Endodermal cell (in vitro differentiated cells): Measurements from ENCODE around the gene IFNA14. TPM values are rescaled to one million over a fixed set of nuclear protein-coding genes. Genes with fewer than 3 reads are reported as not detected.

Experiments used
- DNase-seq: peaks from one replicate; pipeline ENCODE4 v3.0.0-alpha.2; 2017
- H3K27ac ChIP-seq: 2 replicates; pipeline ENCODE4 v1.5.1; 2013; ENCODE audit warnings: mild to moderate bottlenecking, low read depth, low read length, moderate library complexity
- H3K27me3 ChIP-seq: 2 replicates; pipeline ENCODE4 v1.6.1; 2013; ENCODE audit warnings: mild to moderate bottlenecking, low read length, moderate library complexity; ENCODE audit not compliant: insufficient read depth, control insufficient read depth, poor library complexity, severe bottlenecking
- H3K36me3 ChIP-seq: 2 replicates; pipeline ENCODE4 v1.7.0; 2013; ENCODE audit warnings: mild to moderate bottlenecking, low read length, moderate library complexity; ENCODE audit not compliant: control insufficient read depth, insufficient read depth
- H3K4me1 ChIP-seq: one replicate; pipeline ENCODE4 v1.7.0; 2013; ENCODE audit warnings: low read length; ENCODE audit not compliant: control insufficient read depth, insufficient read depth
- H3K4me3 ChIP-seq: 2 replicates; pipeline ENCODE4 v1.5.1; 2013; ENCODE audit warnings: mild to moderate bottlenecking, low read length, moderate library complexity
- H3K9ac ChIP-seq: 2 replicates; pipeline ENCODE4 v1.6.1; 2013; ENCODE audit warnings: mild to moderate bottlenecking, low read length, moderate library complexity; ENCODE audit not compliant: poor library complexity, severe bottlenecking; ENCODE audit errors: extremely low read depth
- H3K9me3 ChIP-seq: 2 replicates; pipeline ENCODE4 v1.6.1; 2013; ENCODE audit warnings: mild to moderate bottlenecking, low read length, moderate library complexity; ENCODE audit not compliant: control insufficient read depth
- H3K27ac Mint-ChIP-seq: 2 replicates; pipeline ENCODE4 v1.8.0; 2020; ENCODE audit warnings: mixed read lengths
- H3K27me3 Mint-ChIP-seq: 2 replicates; pipeline ENCODE4 v1.8.0; 2021; ENCODE audit warnings: mild to moderate bottlenecking, mixed read lengths; ENCODE audit not compliant: insufficient read depth
- H3K36me3 Mint-ChIP-seq: 2 replicates; pipeline ENCODE4 v1.8.0; 2020; ENCODE audit warnings: low read depth, mixed read lengths
- H3K4me1 Mint-ChIP-seq: 2 replicates; pipeline ENCODE4 v1.8.0; 2020; ENCODE audit warnings: mixed read lengths
- H3K4me3 Mint-ChIP-seq: 2 replicates; pipeline ENCODE4 v1.8.0; 2020; ENCODE audit warnings: mild to moderate bottlenecking, moderate library complexity, mixed read lengths
- H3K9me3 Mint-ChIP-seq: 2 replicates; pipeline ENCODE4 v1.8.0; 2020; ENCODE audit warnings: mild to moderate bottlenecking, mixed read lengths
- CTCF ChIP-seq: fragments of 200-600 bp; sonication (generic); conservative IDR thresholded peaks from 2 replicates; pipeline ENCODE4 v1.5.0; 2021; ENCODE audit warnings: antibody characterized with exemption, mild to moderate bottlenecking
- WGBS, 2 experiments: methylation state at CpG; one replicate each; pipeline versions ENCODE4 v1.1.5 to v1.1.7; 2013; ENCODE audit warnings: missing lambda C conversion rate in 2 of 2, mixed read lengths in 1 of 2; ENCODE audit not compliant: insufficient coverage in 1 of 2, insufficient read length in 1 of 2; 5-methylcytosine and 5-hydroxymethylcytosine counted together
- total RNA-seq, 2 donors: library from RNA; stranded (reverse); fragmentation: NEBNext Ultra II Directional in 1 of 2; extraction: Animal tissue kit (Norgen Biotek cat#: 25700) in 1 of 2; gene quantifications; 2 replicates in 1 of 2; 3 replicates in 1 of 2; pipeline ENCODE4 v1.2.1, GENCODE V29; 2021

The IFNA14 gene
- total RNA-seq, 2 donors from 2014 or later = not detected

DNA sequence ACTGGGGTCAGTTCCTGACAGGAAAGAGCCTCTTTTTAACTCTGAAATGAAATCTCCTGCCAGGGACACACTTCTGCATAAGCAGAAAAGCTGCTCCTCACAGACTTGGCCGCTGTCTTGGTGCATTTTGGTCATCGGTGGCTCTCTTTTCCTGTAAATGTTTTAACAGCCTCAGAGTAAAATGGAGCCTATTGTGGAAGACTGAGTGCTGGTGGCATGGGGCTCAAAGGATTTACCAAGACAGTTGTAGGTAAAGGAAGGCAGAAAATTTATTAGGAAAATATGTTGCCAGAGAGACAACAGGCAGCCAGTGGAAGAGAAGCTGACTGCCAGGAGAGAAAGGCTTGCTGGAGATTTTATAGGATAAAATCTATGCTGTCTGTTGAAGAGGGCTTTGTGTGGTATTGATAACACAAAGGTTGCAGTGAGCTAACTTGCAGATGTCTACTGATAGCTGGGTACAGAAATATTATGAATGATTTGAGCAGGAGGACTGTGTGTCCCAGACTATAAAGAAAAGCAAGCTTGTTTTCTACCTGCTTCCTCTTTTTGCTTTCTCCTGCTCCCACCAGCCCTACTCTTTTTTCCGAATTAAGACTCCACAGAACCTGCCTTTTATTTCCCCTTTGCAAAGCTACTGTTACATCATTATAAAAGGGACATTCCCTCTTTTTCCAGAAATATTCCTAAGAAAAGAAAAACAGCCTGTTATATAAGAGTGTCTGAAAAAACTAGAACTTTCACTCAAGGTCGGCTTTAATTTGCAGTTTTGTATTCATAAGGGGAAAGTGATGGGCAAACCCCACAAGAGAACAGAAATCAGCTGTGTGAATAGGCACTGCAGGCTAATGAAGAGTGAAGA, 27.9 kb upstream of the IFNA14 start:
- Histone ChIP-seq H3K9me3 (peaks cover 6% of the 10 kb centered on the region), H3K4me1 (no peaks in the 10 kb centered on the region), H3K9ac (no peak overlapping the region), H3K4me3 (no peak overlapping the region), H3K27me3 (peaks cover 100% of the 10 kb centered on the region), H3K36me3 (no peaks in the 10 kb centered on the region), H3K27ac (no peak overlapping the region)
- Mint-ChIP-seq H3K27me3 (peaks cover 99% of the 10 kb centered on the region), H3K4me3 (no peak overlapping the region), H3K4me1 (peaks cover 9% of the 10 kb centered on the region), H3K27ac (no peak overlapping the region), H3K36me3 (no peaks in the 10 kb centered on the region), H3K9me3 (peaks cover 17% of the 10 kb centered on the region)
- no peak for TF ChIP-seq CTCF
- 64 to 77% methylated on average over 3 to 4 of the region's 4 CpGs for WGBS, 2 experiments
- DNase-seq = no peak

DNA sequence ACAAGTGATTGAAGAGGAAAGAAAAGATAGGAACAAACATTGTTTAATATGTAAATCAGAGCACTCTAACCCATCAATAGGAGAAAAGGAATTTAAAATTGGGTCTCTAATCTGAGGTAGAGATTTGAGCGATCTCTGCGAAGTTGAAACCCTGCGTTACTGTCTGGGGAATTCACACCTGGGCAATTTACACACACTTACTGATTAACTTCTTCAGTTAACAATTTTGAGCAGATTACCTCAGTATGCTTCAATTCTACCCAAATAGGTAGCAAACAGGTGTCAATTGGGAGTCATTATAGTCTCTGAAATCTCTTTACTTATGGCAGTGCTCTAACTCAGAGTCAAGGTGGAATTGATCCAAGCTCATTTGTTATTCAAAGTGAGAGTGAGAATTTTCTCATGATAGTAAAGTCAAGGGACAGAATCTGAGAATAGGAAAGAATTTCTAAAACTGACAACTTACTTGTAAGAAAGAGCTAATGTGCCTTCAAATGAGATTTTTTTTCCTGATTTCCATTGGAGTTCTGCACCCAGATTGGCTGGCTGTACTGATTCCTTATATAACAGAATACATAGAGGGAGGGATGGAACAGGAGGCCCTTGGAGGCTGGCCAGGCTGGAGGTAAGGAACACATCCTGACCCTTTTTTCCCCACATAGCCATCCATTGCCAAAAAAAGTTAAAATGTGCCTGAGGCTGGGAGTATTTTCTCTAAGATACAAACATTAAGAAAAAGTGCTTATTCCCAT, 27.1 kb upstream of the IFNA14 start:
- Histone ChIP-seq H3K4me1 (no peaks in the 10 kb centered on the region), H3K27me3 (peaks cover 100% of the 10 kb centered on the region), H3K9me3 (peaks cover 6% of the 10 kb centered on the region), H3K36me3 (no peaks in the 10 kb centered on the region), H3K4me3 (no peak overlapping the region), H3K9ac (no peak overlapping the region), H3K27ac (no peak overlapping the region)
- Mint-ChIP-seq H3K4me3 (no peak overlapping the region), H3K36me3 (no peaks in the 10 kb centered on the region), H3K4me1 (peaks cover 9% of the 10 kb centered on the region), H3K9me3 (peaks cover 13% of the 10 kb centered on the region), H3K27ac (no peak overlapping the region), H3K27me3 (peaks cover 99% of the 10 kb centered on the region)
- no peak for TF ChIP-seq CTCF
- 2% methylated on average over 3 of the region's 3 CpGs; no CpG with 5 or more reads in 1 of the 2 experiments for WGBS, 2 experiments
- no peak for DNase-seq

DNA sequence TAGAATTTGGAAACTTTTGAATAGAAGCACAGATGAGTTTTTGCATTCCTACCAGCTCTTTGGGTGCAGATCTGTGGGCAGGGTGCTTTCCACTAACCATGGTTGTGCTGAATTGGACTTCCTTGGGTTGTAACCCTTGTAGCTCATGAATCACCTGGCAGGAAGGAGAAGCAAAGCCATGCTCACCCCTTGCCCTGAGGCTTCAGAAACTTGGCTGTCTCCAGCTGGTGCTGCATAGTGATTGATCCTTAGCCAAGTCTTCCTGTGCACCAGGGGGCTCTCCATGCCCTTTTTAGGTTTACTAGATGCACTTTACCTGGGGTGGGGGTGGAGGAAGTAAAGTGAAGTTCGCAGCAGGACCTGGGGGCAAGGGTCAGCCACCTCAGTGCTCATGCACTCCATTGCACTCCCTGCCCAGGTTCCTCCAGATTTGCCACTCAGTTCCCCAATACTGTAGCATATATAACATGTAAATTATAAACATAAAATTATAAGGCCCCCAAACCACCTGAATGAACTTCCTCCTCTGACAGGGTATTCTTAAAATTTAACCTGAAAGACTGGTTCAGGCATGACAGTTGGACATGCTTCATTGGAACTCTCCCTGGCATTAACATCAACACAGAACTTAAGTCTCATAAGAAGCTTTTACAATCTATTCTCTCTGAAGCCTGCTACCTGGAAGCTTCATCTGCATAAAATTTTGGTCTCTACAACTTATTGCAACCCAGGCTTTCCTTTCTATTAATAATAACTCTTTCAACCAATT, 25.8 kb upstream of the IFNA14 start:
- no peak overlapping the region for H3K4me3 ChIP-seq
- Mint-ChIP-seq H3K27ac (no peak overlapping the region), H3K36me3 (no peaks in the 10 kb centered on the region), H3K27me3 (peaks cover 99% of the 10 kb centered on the region), H3K4me1 (peaks cover 9% of the 10 kb centered on the region), H3K4me3 (no peak overlapping the region), H3K9me3 (peaks cover 4% of the 10 kb centered on the region)
- TF ChIP-seq CTCF = peak; percentile 19
- DNase-seq = no peak
- WGBS, 2 experiments = 40% methylated on average over 1 of the region's 1 CpG; no CpG with 5 or more reads in 1 of the 2 experiments
- H3K36me3 ChIP-seq = no peaks in the 10 kb centered on the region
- peaks cover 100% of the 10 kb centered on the region for H3K27me3 ChIP-seq
- no peak overlapping the region for H3K9ac ChIP-seq
- H3K27ac ChIP-seq = no peak overlapping the region
- H3K9me3 ChIP-seq = peaks cover 6% of the 10 kb centered on the region
- no peaks in the 10 kb centered on the region for H3K4me1 ChIP-seq
